SK-N-SH treated with all-trans-retinoic acid at 6 μM for 48 hours (cell line): ENCODE data around the gene ASPA.

Experiments
- ARNTL ChIP-seq: fragments of 450-650 bp; formaldehyde crosslinking; IDR thresholded peaks from 2 replicates; pipeline ENCODE4 v1.5.0; 2020; ENCODE audit warnings: low read depth, mild to moderate bottlenecking, moderate library complexity, borderline replicate concordance
- BACH2 ChIP-seq: fragments of 250-450 bp; sonication (Bioruptor Pico); IDR thresholded peaks from 2 replicates; pipeline ENCODE4 v1.9.0; 2021; ENCODE audit warnings: mild to moderate bottlenecking, borderline replicate concordance
- CSRNP3 ChIP-seq: fragments of 250-450 bp; sonication (Bioruptor Pico); IDR thresholded peaks from 2 replicates; pipeline ENCODE4 v1.5.1; 2021; ENCODE audit warnings: mild to moderate bottlenecking, moderate library complexity
- ESRRG ChIP-seq: fragments of 250-450 bp; sonication (Bioruptor Pico); IDR thresholded peaks from 2 replicates; pipeline ENCODE4 v1.6.1; 2021; ENCODE audit warnings: mild to moderate bottlenecking
- ISL1 ChIP-seq: fragments of 250-450 bp; sonication (Bioruptor Pico); IDR thresholded peaks from 2 replicates; pipeline ENCODE4 v2.1.2; 2022; ENCODE audit warnings: mild to moderate bottlenecking, moderate library complexity
- OSR1 ChIP-seq: fragments of 250-450 bp; sonication (Bioruptor Pico); IDR thresholded peaks from 2 replicates; pipeline ENCODE4 v1.8.0; 2022; ENCODE audit warnings: moderate library complexity, mild to moderate bottlenecking, inconsistent platforms
- PATZ1 ChIP-seq: fragments of 250-450 bp; sonication (Bioruptor Pico); IDR thresholded peaks from 2 replicates; pipeline ENCODE4 v1.8.0; 2020; ENCODE audit warnings: mild to moderate bottlenecking, moderate library complexity, borderline replicate concordance
- PPARA ChIP-seq: fragments of 250-450 bp; sonication (Bioruptor Pico); IDR thresholded peaks from 2 replicates; pipeline ENCODE4 v1.5.0; 2020; ENCODE audit warnings: mild to moderate bottlenecking, borderline replicate concordance
- RARB ChIP-seq: fragments of 250-450 bp; sonication (Bioruptor Pico); IDR thresholded peaks from 2 replicates; pipeline ENCODE4 v1.8.0; 2021; ENCODE audit warnings: mild to moderate bottlenecking, moderate library complexity
- ZNF565 ChIP-seq: fragments of 450-650 bp; formaldehyde crosslinking; conservative IDR thresholded peaks from 2 replicates; pipeline ENCODE4 v1.5.0; 2020; ENCODE audit warnings: low read depth, mild to moderate bottlenecking, moderate library complexity

- TF ChIP-seq PPARA (CRISPR knock-in tag) (no peak), ZNF565 (no peak), PATZ1 (CRISPR knock-in tag) (no peak), CSRNP3 (CRISPR knock-in tag) (no peak), RARB (no peak), ISL1 (CRISPR knock-in tag) (no peak), ARNTL (no peak), ESRRG (CRISPR knock-in tag) (no peak), OSR1 (CRISPR knock-in tag) (no peak), BACH2 (CRISPR knock-in tag) (no peak)
Observed at GRCh38 chr17:3527896-3528295, 52.1 kb downstream of the ASPA start.
